CMK (cell line): ENCODE results near the gene TMEM131.
"Not testable (repeated sequence)": the region's sequence is repeated elsewhere in the genome, so short reads cannot be mapped to it uniquely, and the experiment has no call there.

Source experiments
- DNase-seq: peaks from one replicate; pipeline ENCODE4 v3.0.0-alpha.2; 2010; ENCODE audit warnings: low read depth

Gene TMEM131

GRCh38 chr2:97911206-97911921, 84.4 kb downstream of the TMEM131 start:
- DNase-seq = peak; percentile 52

- DNase-seq = no peak
Observed at GRCh38 chr2:97910403-97911205, 85.1 kb downstream of the TMEM131 start.

- DNase-seq = no peak
Observed at GRCh38 chr2:97908208-97908676, 87.5 kb downstream of the TMEM131 start.

GRCh38 chr2:97907369-97908100, 88.2 kb downstream of the TMEM131 start:
- DNase-seq = no peak

DNA sequence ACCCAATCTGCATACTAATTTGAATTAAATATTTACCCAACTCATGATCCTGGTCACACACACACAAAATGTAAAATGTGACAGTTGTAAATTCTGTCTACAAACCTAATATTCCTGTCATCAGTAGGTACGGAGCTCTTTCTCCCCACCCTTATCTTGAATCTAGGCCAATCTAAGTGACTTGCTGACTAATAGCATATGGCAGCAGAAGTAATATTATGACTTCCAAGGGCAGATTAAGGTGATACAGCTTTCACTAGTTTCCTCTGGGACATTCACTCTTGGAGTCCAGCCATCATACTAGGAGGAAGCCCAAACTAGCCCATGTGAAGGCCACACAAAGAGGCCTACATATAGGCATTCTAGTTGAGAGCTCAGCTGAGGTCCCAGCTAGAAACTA, 89.4 kb downstream of the TMEM131 start:
- no peak for DNase-seq

DNA sequence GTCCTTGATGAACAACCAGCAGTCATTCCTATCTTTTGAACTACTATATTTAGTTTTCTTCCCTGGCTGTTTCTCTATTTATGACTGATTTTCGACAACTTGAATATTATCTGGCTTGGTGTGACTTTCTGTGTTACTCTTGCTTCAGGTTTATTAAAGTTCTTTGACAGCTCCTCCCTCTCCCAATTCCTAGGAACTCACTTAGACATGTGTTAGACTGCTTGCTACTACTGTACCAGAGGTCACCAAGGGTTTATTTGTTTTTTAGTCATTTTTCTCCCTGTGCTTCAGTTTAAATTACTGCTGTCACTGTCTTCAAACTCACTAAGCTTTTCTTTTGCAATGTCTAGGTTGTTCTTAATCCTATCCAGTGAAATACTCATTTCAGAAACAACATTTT, 90.5 kb downstream of the TMEM131 start:
- DNase-seq = no peak

DNA sequence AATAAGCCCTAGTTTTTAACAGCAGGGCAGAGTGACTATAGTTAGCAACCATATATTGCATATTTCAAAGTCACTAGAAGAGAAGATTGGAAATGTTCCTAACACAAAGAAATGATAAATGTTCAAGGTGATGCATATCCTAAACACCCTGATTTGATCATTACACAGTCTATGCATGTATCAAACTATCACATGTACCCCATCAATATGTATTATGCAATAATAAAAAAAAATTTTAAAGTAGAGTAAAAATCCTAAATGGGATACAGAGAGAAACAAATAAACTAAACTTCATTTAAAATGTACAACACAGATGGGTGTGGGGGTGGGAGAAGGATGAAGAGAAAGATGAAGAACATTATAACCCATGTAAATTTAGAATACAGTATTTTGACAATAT, 93.9 kb downstream of the TMEM131 start:
- no peak for DNase-seq

- DNase-seq = no peak
Observed at GRCh38 chr2:97900806-97901205, 94.9 kb downstream of the TMEM131 start.

DNA sequence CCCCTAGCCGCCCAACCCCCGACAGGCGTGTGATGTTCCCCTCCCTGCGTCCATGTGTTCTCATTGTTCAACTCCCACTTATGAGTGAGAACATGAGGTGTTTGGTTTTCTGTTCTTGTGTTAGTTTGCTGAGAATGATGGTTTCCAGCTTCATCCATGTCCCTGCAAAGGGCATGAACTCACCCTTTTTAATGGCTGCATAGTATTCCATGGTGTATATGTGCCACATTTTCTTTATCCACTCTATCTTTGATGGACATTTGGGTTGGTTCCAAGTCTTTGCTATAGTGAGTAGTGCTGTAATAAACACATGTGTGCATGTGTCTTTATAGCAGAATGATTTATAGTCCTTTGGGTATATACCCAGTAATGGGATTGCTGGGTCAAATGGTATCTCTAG, 102.7 kb downstream of the TMEM131 start:
- not testable (repeated sequence) for DNase-seq

DNA sequence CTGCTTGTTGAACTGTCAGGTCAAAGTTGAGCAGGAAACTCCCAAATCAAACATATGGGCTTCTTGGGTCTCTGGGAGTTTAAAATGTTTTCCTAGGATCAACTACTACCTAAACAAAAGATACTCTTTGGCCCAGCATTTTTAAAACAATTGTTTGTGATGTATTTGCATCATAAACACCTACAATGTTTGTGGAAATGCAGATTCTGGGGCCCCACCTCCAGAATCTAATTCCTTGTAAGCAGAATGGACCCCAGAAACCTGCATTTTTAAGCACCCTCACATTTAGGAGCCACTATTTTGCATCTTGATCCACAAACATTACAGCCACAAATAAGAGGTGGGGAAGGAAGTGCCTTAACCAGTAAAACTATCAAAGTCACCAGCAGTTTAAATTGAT, 104.1 kb downstream of the TMEM131 start:
- no peak for DNase-seq

DNA sequence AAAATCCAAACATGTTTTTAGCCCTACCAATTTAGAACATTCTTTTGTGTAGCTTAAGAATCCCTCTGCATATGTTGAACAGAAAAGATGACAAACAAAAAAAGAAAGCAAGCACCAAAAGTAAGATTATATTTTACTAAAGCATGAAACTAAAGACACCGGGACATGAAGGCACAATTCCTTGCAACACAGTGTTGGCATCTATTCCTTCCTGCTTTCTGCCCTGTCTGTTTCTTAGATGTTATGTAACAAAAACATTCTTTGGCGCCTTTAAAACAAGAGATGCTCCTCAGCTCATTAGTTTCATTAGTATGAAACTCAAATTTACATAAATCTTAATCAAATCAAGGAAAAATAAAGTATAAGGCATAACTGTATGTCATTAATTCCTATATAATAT, 106.6 kb downstream of the TMEM131 start:
- DNase-seq = no peak

- no peak for DNase-seq
Observed at GRCh38 chr2:97885841-97886240, 109.9 kb downstream of the TMEM131 start.

- DNase-seq = no peak
Observed at GRCh38 chr2:97880334-97880733, 115.4 kb downstream of the TMEM131 start.

DNA sequence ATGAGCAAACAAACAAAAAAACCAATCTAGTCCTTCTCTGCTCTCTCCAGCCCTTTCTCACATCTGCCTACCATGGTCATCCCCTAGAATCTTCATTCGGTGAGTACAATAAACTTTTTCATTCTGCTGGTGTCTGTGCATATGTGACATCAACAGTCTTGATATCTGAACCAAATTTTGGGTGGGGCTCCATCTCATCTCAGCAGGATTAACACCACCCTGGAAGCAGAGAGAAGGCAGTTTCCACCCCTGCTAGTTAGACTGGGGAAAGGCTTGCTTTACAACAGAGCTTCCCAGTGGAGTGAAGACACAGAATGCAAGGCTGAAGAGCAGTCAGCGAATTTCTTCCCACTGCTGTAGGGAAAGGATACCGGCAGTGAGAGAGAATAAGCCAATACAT, 116.9 kb downstream of the TMEM131 start:
- no peak for DNase-seq

DNA sequence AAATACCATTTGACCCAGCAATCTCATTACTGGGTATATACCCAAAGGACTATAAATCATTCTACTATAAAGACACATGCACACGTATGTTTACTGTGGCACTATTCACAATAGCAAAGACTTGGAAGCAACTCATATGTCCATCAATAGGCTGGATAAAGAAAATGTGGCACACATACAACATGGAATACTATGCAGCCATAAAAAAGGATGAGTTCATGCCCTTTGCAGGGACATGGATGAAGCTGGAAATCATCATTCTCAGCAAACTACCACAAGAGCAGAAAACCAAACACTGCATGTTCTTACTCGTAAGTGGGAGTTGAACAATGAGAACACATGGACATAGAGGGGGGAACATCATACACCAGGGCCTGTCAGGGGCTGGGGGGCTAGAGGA, 117.4 kb downstream of the TMEM131 start:
- DNase-seq = not testable (repeated sequence)

- no peak for DNase-seq
Observed at GRCh38 chr2:97871096-97871780, 124.5 kb downstream of the TMEM131 start.

DNA sequence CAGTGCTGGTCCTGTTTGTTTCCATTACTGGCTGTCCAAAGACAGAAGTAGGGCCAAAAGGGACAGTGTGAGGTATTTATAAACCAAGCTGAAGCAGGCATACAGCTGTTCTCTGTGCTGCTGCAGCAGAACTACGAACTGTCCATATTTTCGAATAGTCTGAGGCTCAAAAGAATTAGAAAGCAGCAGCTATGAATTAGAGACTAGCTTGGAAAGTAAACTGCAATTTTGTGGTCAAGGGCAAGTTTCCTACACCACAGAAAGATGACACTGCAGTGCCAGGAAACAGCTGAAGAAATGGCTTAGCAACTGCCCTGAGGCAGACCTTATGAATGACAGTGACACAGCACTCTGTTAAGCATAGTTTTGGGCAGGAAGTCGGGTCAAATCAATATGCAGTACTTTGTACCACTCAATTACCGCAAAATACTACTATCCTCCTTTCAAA, 125.3 kb downstream of the TMEM131 start:
- DNase-seq = peak; percentile 43

- no peak for DNase-seq
Observed at GRCh38 chr2:97869722-97870346, 125.9 kb downstream of the TMEM131 start.

- no peak for DNase-seq
Observed at GRCh38 chr2:97868986-97869721, 126.6 kb downstream of the TMEM131 start.

DNA sequence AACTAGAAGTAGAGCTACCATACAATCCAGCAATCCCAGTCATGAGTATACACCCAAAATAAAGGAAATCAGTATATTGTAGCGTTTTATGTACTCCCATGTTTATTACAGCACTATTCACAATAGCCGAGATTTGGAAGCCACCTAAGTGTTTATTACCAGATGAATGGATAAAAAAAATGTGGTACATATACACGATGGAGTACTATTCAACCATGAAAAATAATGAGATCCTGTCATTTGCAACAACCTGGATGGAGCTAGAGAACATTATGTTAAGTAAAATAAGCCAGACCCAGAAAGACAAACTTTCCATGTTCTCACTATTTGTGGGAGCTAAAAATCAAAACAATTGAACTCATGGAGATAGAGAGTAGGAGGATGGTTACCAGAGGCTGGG, 131.9 kb downstream of the TMEM131 start:
- no peak for DNase-seq

GRCh38 chr2:97861177-97861576, 134.6 kb downstream of the TMEM131 start:
- DNase-seq = no peak
